HG02870 (cell line): Measurements from ENCODE around the gene ARSD.
"Not testable (repeated sequence)": the region's sequence is repeated elsewhere in the genome, so short reads cannot be mapped to it uniquely, and the experiment has no call there.

ENCODE experiments used
- ATAC-seq: cut with Tn5 transposase; IDR thresholded peaks from one replicate; pipeline ENCODE4 v1.9.1; 2021; ENCODE audit warnings: mild to moderate bottlenecking, moderate library complexity; ENCODE audit not compliant: unreplicated experiment

Gene ARSD

GRCh38 chrX:2897690-2898623, 31.2 kb downstream of the ARSD start:
- ATAC-seq: not testable (repeated sequence)

GRCh38 chrX:2897311-2897689, 31.8 kb downstream of the ARSD start:
- ATAC-seq: no peak

GRCh38 chrX:2894885-2895292, 34.2 kb downstream of the ARSD start:
- ATAC-seq: no peak

- no peak for ATAC-seq
These were observed 36.3 kb downstream of the ARSD start for GRCh38 chrX:2892816-2893215.

DNA sequence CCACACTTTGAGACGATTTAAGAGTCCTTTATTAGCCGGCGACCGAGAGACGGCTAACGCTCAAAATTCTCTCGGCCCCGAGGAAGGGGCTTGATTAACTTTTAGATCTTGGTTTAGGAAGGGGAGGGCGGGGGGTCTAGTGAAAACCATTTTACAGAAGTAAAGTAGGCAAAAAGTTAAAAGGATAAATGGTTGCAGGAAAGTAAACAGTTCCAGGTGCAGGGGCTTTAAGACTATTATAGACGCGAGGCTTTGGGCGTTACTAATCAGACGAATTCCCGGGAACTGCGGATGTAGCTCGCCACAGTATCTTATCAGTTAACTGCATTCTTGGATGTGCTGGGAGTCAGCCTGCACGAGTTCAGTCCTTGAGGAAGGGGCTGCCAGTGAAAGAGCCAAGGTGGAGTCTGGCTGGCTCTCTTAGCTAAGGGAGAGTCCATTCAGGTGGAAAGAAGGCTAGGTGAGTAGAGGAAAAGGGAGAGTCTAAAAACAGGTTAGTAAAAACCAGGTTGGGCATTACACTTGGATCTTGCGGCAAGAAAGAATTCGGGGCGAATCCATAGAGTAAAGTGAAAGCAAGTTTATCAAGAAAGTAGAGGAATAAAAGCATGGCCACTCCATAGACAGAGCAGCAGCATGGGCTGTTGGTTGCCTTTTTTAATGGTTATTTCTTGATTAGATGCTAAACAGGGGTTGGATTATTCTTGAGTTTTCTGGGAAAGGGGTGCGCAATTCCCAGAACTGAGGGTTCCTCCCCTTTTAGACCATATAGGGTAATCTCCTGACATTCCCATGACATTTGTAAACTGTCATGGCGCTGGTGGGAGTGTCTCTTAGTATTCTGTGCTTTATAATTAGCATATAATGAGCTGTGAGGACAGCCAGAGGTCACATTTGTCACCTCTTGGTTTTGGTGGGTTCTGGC, 38.3 kb downstream of the ARSD start:
- not testable (repeated sequence) for ATAC-seq

DNA sequence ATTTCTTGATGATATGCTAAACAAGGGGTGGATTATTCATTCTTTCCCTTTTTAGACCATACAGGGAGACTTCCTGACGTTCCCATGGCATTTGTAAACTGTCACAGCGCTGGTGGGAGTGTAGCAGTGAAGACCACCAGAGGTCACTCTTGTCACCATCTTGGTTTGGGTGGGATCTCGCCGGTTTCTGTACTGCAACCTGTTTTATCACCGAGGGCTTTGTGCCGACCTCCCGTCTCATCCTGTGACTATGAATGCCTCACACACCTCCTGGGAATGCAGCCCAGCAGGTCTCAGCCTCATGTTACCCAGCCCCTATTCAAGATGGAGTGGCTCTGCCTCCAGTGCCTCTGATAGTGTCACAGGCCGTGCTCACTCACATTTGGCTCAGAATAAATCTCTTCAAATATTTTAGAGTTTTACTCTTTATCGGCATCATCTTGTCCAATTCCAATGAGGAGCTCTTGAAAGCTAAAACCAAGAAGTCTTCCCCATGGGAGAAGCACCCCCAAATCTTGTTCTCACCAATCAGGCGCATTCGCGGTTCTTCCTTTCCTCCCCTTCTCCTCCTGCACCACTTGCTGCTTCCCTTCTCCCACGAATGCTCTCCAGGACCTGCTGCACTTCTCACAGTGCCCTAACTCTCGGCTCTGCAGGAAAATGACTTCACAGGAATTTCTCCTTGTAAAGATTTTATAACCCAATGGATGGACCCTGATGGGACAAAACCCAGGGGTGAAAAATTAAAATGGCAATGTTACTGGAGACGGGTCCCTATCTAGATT, 39.2 kb downstream of the ARSD start:
- not testable (repeated sequence) for ATAC-seq

DNA sequence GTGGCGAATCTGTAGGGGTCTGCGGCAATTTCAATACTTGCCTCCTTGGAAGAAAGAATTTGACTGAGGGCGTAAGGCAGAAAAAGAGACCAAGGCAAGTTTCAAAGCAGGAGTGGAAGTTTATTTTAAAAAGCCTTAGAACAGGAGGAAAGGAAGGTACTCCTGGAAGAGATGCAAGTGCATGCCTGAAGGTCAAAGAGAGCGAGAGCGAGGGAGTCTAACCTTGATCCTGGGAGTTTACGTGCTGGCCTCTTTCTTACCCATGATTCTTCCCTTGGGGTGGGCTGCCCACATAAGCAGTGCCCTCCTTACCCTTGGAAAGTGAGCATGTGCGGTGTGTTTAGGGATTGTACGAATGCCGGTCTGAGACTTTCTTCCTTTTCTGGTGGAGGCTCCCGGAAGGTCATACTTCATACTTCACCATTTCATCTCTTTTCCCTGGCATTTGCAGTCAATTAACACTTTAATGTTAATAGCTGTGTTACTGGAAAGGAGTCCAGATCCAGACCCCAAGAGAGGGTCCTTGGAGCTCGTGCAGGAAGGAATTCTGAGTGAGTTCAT, 40.0 kb downstream of the ARSD start:
- ATAC-seq: no peak

DNA sequence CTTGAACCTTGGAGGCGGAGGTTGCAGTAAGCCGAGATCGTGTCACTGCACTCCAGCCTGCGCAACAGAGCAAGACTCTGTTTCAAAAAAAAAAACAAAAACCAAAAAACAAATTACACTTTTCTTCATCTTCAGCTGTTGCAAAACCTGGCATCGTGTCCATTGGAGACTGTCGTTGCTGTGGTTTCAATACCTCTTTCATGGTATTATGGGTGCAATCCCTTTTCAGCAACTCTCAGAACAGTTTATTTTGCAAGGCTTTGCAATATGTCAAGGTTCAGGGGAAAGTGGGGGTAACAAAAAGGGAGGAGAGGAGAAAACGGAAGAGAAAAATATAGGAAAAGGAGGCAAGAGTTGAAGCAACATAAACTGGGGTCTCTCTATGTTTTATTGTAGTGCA, 40.8 kb downstream of the ARSD start:
- ATAC-seq: no peak

DNA sequence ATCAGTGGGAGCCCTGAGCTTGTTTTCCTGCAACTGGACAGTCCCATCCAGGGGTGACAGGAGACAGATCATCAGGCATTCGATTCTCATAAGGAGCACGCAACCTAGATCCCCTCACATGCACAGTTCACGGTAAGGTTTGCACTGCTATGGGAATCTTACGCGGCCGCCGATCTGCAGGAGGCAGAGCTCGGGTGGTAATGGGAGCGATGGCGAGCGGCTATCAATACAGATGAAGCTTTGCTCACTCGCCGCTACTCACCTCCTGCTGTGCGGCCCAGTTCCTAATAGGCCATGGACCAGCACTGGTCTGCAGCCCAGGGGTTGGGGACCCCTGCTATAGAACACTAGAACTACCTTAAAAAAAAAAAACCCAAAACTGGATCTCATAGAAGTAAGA, 45.4 kb downstream of the ARSD start:
- ATAC-seq: no peak

GRCh38 chrX:2879670-2880069, 49.5 kb downstream of the ARSD start:
- ATAC-seq: no peak

- no peak for ATAC-seq
These were observed 50.6 kb downstream of the ARSD start for GRCh38 chrX:2878563-2878962.

DNA sequence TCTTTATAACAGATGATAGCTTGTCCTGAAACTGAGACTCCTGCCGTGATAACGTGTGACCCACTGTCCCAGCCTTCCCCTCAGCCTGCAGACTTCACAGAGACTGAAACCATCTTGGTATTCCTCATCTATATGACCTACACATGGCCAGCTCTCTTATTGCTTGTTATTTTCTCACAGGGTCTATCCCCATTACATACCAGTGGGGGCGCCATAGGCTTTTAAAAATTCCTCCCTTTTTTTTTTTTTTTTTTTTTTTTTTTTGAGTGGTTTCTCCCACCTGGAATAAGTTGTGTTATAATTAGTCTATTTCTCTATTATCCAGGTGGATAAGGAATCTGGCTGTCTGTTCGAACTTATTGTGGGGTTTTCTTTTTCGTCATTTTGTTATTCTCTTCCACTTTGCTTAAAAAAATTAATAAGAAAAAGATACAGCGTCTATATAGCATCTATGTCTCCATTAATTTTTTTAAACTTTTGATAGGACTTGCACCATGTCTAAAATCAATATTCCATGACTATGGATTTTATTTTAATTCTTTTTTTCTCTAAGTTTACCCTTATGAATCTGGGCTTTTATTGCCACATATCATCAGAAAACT, 53.2 kb downstream of the ARSD start:
- no peak for ATAC-seq

DNA sequence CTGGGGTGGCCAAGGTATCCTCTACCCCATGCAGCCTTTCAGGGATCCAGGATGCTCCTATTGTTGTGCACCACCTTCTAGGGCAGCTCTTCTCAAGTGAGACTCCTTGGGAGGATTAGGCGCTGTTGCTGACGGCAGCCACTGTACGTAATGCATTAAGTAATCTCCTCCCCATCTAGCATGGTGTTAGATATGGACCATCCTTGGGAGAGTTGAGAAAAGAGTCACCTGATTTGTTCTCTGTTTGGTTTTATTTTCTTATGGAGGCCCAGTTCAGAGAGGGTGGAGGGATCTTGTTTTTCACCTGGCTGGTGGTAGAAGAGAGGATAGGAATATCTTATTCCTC, 54.0 kb downstream of the ARSD start:
- no peak for ATAC-seq

- ATAC-seq: no peak
These were observed 54.7 kb downstream of the ARSD start for GRCh38 chrX:2874222-2875135.

DNA sequence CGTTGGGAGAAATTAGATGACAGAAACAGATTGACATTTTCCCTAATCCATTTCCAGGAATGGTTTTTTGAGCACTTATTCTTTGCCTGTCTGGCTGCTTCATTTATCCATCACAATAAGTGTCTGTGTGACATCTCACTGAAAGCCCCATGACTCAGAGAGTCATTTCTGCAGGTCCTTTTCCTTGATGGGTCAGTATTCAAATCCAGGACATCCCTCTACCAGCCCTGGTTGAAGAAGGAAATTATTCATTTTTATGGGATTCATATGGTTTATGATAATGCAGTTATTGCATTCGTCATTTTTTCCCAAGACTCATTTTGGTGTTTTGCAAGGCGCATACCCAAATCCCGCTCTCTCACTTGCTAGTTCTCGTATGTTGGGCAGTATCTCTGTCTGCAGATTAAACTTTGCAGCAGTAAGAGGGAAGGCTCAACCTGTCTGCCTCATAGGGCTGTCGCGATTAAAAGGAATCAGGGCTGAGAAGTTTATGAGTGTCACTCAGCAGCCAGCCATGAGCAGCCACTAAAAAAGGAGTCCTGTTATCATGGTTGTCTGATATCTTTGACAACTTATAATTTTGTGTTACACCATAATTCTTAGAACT, 56.4 kb downstream of the ARSD start:
- no peak for ATAC-seq

GRCh38 chrX:2871831-2872230, 57.3 kb downstream of the ARSD start:
- ATAC-seq: no peak

- no peak for ATAC-seq
These were observed 58.5 kb downstream of the ARSD start for GRCh38 chrX:2870650-2871049.

DNA sequence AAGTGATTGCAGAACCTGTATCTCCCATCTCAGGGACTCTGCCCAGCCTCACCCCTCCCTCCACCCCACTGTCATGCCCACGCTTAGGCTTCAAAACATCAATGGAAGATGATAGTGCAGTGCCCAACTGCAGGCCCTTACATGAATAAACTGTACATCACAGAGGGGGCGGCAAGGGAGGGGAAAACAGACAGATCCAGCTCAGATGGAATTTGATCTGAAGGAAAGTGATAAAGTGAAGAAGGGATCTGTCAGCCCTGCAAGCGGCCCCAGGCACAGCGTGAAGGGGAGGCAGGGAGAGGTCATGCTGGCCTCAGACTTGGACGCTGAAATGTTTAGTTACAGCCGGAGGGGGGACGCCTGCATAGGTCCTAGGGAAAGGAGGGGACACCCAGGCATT, 61.9 kb downstream of the ARSD start:
- no peak for ATAC-seq

GRCh38 chrX:2863646-2864045, 65.5 kb downstream of the ARSD start:
- ATAC-seq: no peak
